HG03457 (cell line): ENCODE measurements around the gene ARID5B.

Experiments
- ATAC-seq: cut with Tn5 transposase; IDR thresholded peaks from one replicate; pipeline ENCODE4 v1.9.1; 2021; ENCODE audit warnings: moderate number of reproducible peaks; ENCODE audit not compliant: unreplicated experiment

ARID5B gene

GRCh38 chr10:62047228-62047892, 145.9 kb downstream of the ARID5B start:
- no peak for ATAC-seq

GRCh38 chr10:62047960-62048383, 146.5 kb downstream of the ARID5B start:
- no peak for ATAC-seq

DNA sequence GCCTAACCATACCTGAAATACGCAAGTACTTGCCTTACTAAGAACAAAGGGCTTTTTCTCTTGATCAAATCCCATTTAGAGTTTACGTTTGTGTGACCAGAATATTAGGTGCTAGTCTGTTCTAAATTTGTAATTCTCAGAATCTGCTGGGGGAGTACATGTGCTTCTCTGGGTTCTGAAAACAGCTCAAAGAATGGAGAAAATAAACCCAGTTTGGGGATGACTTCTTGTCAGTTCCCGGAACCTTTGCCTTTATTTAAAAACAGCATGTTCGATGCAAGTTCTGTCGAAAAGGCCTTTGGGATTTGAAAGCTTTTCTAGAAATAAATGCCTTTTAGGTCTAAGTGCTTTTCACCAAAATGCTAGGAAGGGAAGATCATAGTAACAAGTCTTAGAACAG, 147.0 kb downstream of the ARID5B start:
- no peak for ATAC-seq

GRCh38 chr10:62048919-62049623, 147.6 kb downstream of the ARID5B start:
- ATAC-seq = no peak

- ATAC-seq = no peak
Observed at GRCh38 chr10:62049624-62050345, 148.3 kb downstream of the ARID5B start.

DNA sequence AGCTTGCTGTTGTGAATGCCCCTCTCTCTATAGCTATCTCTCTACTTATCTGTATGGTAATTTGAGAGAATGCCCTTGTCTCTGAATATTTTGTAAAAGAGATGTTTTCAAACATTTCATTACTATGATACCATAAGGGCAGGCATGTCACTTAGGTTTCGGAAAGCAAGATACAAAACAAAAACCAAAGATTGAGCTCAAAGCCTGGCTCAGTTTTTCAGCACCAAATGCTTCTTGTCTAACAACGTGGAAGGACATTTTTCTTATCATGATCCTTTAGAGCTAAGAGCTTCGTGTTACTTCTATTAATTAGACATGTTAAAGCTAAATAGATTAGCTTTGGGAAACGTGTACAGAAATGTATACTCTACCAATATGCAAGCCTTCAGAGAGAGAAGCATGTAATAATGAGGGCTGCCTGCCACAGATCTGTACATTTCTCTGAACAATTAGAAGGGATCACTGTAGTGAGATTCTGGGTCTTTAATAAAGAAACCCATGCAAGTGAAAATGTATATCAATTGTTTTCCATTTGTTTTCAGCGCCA, 148.9 kb downstream of the ARID5B start:
- ATAC-seq = no peak

DNA sequence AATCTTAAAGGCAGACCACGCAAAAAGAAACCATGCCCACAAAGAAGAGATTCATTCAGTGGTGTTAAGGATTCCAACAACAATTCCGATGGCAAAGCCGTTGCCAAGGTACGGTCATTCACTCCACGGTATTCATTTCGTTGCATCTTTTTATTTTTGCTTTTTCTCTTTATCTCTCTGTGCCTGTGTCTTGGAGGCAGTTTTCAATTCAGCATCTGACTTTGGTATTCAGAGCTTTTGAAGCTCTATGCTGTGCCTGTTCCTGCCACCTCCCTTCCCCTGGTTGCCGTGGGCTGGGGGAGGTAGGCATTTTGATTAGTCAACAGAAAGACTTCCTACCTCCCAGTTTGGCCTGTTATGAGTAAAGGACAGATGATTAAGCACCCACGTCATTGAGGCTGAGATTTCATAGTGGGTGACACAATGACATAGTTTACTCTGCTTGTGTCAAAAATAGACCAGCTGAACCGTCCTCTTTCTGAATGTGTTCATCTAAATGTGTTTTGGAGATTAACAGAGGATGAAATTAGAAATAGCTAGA, 149.5 kb downstream of the ARID5B start:
- ATAC-seq = peak; percentile 42

- ATAC-seq = no peak
Observed at GRCh38 chr10:62052276-62052675, 150.8 kb downstream of the ARID5B start.

- ATAC-seq = no peak
Observed at GRCh38 chr10:62053860-62054259, 152.4 kb downstream of the ARID5B start.

DNA sequence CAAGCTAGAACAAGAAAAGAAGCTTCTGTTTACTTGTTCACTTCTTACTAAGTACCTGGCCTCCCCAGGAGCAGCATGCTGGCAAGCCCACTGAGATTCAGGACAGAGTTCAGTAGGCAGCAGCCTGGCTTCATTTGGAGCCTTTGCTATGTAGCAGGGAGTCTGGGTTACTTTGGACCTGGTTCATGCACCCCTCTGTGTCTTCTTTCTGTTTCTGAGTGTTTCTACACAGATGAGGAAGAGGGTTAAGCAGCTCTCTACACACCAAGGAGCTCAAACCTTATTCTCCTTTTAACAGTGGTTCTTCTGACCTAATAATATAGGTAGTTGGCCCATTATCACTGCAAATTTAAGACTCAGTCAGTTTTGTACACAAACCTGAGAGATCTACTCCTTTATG, 152.9 kb downstream of the ARID5B start:
- ATAC-seq = no peak

GRCh38 chr10:62054830-62055229, 153.3 kb downstream of the ARID5B start:
- ATAC-seq = peak; percentile 23

GRCh38 chr10:62056219-62056618, 154.7 kb downstream of the ARID5B start:
- no peak for ATAC-seq

GRCh38 chr10:62056698-62057097, 155.2 kb downstream of the ARID5B start:
- ATAC-seq = no peak

DNA sequence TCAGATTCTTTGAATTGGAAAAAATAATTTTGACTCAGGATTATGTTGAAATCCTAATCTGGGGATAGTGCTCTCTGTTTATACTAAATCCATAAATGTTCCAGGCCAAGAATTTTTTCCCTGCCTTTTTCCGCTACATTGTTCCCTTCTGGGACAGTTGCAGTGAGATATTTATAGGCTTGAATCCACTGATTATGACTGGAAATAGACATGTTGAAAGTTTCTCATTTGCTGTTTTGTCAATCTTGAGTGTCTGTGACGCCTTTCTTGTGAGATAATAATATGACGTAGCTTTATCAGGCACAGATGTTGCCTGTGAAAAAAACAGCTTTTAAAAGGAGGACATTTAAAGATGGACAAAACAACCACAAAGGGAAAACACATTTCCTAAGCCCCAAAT, 155.9 kb downstream of the ARID5B start:
- no peak for ATAC-seq

- ATAC-seq = no peak
Observed at GRCh38 chr10:62057850-62058249, 156.4 kb downstream of the ARID5B start.

DNA sequence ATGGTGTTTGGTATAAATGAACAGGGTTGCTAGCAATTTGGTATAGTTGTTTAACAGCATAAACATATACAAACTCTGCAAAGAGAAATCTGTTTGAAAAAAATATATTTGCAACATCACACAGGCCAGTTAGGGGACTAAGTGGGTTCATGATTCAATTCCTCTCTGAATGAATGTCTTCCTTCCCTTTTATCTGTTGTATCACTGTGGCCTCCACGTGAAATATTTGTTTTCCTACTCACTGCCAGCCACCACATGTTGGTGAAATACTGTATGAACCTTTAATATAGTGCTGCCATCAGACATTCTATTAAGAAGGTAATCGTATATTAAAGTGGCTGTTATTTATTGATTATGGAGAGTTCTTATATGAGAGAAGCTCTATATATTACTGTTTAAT, 157.0 kb downstream of the ARID5B start:
- ATAC-seq = no peak

- ATAC-seq = no peak
Observed at GRCh38 chr10:62058896-62059216, 157.4 kb downstream of the ARID5B start.

GRCh38 chr10:62059217-62059920, 157.9 kb downstream of the ARID5B start:
- no peak for ATAC-seq

- no peak for ATAC-seq
Observed at GRCh38 chr10:62062028-62062427, 160.5 kb downstream of the ARID5B start.

DNA sequence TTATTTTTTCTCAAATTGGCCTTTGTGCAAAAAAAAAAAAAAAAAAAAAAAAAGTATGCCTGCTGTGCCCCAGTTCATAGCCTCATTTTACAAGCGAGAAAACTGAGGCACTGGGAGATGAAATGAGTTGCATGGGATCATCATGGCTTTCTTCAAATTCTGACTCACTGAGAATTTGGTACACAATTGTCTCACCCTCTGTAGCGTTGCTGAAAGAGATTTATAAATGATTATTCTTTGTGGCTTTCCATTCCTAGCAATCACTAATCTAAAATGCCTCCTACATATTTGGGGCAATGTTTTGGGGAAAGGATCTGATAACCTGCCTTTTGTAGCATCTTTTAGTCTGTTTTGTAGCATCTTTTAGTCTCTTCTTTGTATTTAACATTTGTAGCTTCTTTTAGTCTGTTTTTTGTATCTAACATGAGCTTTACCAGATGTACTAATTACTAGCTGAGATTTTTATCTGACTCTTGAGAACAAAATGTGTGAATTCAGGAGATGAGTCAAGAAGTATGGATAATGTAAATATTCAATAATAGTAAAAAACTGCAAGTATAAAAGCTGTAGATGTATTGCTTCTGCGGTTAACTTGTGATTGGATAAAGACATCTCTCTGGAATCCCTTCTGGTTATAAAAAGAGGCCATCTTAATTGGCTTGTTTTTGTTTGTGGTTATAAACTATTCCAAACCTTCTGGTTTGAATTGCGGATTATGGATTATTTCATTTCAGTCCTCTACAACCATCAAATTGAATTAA, 161.4 kb downstream of the ARID5B start:
- ATAC-seq = no peak
